ENCODE data around the gene HVCN1.

Gene HVCN1

DNA sequence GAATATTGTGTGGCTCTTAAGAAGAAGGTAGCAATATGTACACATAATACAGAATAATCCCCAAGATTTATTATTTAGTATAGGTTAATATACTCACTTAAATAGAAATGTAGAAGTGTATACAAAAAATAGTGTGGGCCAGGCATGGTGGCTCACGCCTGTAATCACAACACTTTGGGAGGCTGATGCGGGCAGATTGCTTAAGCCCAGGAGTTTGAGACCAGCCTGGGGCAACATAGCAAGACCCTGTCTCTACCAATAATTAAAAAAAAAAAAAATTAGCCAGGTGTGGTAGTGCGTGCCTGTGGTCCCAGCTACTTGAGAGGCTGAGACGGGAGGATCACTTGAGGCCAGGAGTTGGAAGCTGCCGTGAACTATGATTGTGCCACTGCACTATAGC is 15.3 kb upstream of the HVCN1 start:
- TF ChIP-seq, protein P1, sequence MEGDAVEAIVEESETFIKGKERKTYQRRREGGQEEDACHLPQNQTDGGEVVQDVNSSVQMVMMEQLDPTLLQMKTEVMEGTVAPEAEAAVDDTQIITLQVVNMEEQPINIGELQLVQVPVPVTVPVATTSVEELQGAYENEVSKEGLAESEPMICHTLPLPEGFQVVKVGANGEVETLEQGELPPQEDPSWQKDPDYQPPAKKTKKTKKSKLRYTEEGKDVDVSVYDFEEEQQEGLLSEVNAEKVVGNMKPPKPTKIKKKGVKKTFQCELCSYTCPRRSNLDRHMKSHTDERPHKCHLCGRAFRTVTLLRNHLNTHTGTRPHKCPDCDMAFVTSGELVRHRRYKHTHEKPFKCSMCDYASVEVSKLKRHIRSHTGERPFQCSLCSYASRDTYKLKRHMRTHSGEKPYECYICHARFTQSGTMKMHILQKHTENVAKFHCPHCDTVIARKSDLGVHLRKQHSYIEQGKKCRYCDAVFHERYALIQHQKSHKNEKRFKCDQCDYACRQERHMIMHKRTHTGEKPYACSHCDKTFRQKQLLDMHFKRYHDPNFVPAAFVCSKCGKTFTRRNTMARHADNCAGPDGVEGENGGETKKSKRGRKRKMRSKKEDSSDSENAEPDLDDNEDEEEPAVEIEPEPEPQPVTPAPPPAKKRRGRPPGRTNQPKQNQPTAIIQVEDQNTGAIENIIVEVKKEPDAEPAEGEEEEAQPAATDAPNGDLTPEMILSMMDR (IDR thresholded peaks at IDR 0.05; ENCODE audit: insufficient read depth, low read length, missing control alignments) = no peak
- no peak for DNase-seq (ENCODE audit: low read depth, low spot score)
- ChIA-PET POLR2A (no interaction called here), CTCF (interaction anchor here (1.2 kb wide), 1 partner anchor 184 kb away, joined by 4 read pairs; no protein-coding TSS in a partner anchor)
- H3K4me3 ChIP-seq (ENCODE audit: low read depth, low read length) = no peak overlapping the region

DNA sequence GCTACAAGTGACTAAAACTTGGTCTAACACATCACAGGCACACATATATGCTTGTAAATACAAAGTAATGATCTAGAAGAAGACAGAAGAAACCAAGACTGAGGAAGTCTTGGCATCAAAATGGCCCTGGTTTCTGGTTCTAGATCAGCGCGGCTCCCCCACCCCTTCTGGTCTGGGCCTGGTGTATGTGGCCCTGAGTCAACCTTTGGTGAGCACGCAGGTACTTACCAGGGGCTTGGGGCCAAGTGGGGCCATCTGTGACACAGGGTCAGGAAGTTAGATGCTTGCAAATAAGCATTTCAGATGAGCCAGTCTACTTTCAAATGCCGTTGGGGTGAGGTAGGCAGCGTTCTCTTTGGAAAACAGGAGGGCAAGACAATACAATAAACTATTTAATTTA is 13.2 kb upstream of the HVCN1 start:
- DNase-seq (ENCODE audit: low read depth, low spot score) = no peak
- TF ChIP-seq, protein P1 (IDR thresholded peaks at IDR 0.05; ENCODE audit: insufficient read depth, low read length, missing control alignments) = no peak
- H3K4me3 ChIP-seq (ENCODE audit: low read depth, low read length) = no peak overlapping the region
- POLR2A ChIA-PET = no interaction called here
- CTCF ChIA-PET = no interaction called here

DNA sequence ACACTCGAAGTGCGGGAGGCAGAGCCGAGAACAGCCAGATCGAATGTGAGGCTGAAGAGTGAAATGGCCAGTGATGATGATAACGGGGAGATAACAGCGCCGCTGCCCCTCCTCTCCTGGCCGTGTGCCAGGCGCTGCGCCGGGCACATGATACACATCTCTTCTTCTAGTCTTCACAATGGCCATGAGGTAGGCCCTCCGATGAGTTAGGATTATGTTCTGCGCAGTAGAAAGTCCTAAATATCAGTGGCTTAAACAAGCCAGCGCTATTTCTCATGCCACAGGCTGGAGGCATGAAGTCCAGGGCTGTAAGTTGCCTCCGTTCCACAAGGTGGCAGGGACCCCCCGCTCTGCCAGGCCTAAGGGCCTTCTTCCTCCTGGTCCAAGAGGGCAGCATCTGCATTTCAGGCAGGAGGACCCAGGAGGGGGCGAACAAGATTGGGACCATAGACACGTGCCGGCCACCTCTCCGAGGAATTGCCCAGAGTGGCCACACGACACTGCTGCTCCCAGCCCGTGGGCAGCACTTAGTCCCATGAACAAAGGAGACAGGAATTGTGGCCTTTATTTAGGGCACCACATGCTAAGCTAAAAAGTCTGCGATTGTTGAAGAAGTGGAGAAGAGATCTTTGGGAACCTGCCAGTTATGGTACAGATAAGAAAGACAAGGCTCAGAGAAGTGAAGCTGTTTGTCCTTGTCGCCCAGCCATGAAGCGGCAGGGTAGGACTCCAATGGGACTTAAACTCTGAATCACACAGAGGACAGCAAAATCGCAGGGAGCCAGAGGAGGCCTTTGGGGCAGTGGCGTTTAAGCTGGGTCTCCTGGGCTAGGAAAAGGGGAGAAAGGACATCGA is 10.9 kb upstream of the HVCN1 start:
- DNase-seq (ENCODE audit: low read depth, low spot score) = no peak
- TF ChIP-seq, protein P1 (IDR thresholded peaks at IDR 0.05; ENCODE audit: insufficient read depth, low read length, missing control alignments) = no peak
- no peak overlapping the region for H3K4me3 ChIP-seq (ENCODE audit: low read depth, low read length)
- POLR2A ChIA-PET = no interaction called here
- CTCF ChIA-PET = no interaction called here

DNA sequence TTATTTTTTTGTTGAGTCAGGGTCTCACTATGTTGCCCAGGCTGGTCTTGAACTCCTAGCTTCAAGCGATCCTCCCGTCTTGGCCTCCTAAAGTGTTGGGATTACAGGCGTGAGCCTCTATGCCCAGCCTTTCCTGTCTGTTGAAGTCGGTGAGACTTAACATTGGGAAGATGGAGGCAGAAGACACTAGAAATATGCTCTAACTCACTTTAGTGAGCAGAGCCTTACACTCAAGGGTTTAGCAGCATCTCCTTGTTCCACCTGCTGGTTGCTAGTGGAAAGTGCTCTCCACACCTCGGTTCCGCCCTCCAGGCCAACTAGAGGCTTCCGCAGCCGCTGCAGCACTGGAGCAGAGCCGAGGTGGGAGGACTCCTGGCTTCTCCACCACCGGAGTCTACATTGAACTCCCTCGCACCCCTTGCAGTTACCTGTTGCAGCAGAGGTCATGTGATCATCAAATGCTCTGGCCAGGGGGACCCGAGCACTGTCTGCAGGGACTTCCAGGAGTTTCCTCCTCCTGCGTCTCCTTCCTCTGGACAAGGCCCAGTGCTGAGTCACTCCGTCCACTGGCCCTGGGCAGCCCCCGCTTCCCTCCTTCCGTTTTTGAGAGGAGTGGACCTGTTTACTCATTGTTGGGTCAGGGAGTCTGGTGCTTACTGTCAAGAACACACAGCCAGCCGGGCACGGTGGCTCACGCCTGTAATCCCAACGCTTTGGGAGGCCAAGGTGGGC is 9.4 kb upstream of the HVCN1 start:
- POLR2A ChIA-PET = no interaction called here
- H3K4me3 ChIP-seq (ENCODE audit: low read depth, low read length) = no peak overlapping the region
- TF ChIP-seq, protein P1 (IDR thresholded peaks at IDR 0.05; ENCODE audit: insufficient read depth, low read length, missing control alignments) = peak; percentile 63
- CTCF ChIA-PET = interaction anchor here (0.7 to 1.2 kb wide), 3 partner anchors 14 to 248 kb away, joined by 3 to 5 read pairs (median 3); partner anchors contain the start of gene ARPC3
- DNase-seq (ENCODE audit: low read depth, low spot score) = no peak

DNA sequence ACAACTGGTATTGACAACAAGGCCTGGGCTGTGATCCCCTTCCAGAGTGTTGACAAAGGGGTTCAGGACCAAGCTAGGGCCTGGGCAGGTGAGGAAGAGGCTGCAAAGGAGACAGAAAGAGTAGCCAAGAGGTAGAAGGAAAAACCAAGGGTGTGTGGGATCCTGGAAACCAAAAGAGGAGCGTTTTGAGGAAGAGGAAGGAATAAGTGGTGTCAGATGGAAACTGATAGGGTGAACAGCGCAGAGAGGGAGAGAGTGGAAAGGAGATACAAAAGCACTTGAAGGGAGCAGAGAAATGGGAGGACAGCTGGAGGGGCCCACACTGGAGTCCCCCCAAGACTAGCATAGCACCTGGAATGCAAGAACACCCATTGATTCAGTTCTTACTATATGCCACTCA is 8.3 kb upstream of the HVCN1 start:
- ChIA-PET POLR2A (no interaction called here), CTCF (interaction anchor here (0.7 to 1.2 kb wide), 4 partner anchors 11 to 247 kb away, joined by 3 to 5 read pairs (median 3); partner anchors contain the start of gene ARPC3)
- TF ChIP-seq, protein P1 (IDR thresholded peaks at IDR 0.05; ENCODE audit: insufficient read depth, low read length, missing control alignments) = no peak
- no peak overlapping the region for H3K4me3 ChIP-seq (ENCODE audit: low read depth, low read length)
- DNase-seq (ENCODE audit: low read depth, low spot score) = no peak

- DNase-seq (ENCODE audit: low read depth, low spot score) = no peak
- H3K4me3 ChIP-seq (ENCODE audit: low read depth, low read length) = no peak overlapping the region
- ChIA-PET CTCF (no interaction called here), POLR2A (no interaction called here)
- TF ChIP-seq, protein P1 (IDR thresholded peaks at IDR 0.05; ENCODE audit: insufficient read depth, low read length, missing control alignments) = no peak
Observed at GRCh38 chr12:110696283-110696682, 7.4 kb upstream of the HVCN1 start.
